Activated CD4-positive, alpha-beta T cell treated with anti-CD3 and anti-CD28 coated beads, Interleukin-2, amount 10 ng/mL, durations not matched to agents 24 days and 14 days (primary cell): Measurements from ENCODE around the gene NLRX1. TPM values are rescaled to one million over a fixed set of nuclear protein-coding genes. Genes with fewer than 3 reads are reported as not detected.
"Not testable (repeated sequence)": the region's sequence is repeated elsewhere in the genome, so short reads cannot be mapped to it uniquely, and the experiment has no call there.

Source experiments
- DNase-seq: peaks from one replicate; pipeline ENCODE4 v3.0.0; 2022
- H3K27ac Mint-ChIP-seq: one replicate; pipeline ENCODE4 v1.8.0; 2022; ENCODE audit warnings: mild to moderate bottlenecking, mixed read lengths
- H3K27me3 Mint-ChIP-seq: one replicate; pipeline ENCODE4 v1.8.0; 2022; ENCODE audit warnings: mixed read lengths
- H3K36me3 Mint-ChIP-seq: one replicate; pipeline ENCODE4 v1.8.0; 2022; ENCODE audit warnings: low read depth, mild to moderate bottlenecking, mixed read lengths
- H3K4me1 Mint-ChIP-seq: one replicate; pipeline ENCODE4 v1.8.0; 2021; ENCODE audit warnings: mixed read lengths
- H3K4me3 Mint-ChIP-seq: one replicate; pipeline ENCODE4 v1.8.0; 2022; ENCODE audit warnings: mild to moderate bottlenecking, moderate library complexity, mixed read lengths
- H3K9me3 Mint-ChIP-seq: one replicate; pipeline ENCODE4 v1.8.0; 2021; ENCODE audit warnings: mixed read lengths
- intact Hi-C: fragments of 100-400 bp; cut with micrococcal nuclease; formaldehyde crosslinking; loops from one replicate; pipeline ENCODE4 v1.15.1; 2023
- total RNA-seq: library from RNA; stranded (reverse); gene quantifications from 2 replicates; pipeline ENCODE4 v1.2.3, GENCODE V29; 2022

The NLRX1 gene
- total RNA-seq, 1 donor from 2014 or later, result 25.0 TPM

DNA sequence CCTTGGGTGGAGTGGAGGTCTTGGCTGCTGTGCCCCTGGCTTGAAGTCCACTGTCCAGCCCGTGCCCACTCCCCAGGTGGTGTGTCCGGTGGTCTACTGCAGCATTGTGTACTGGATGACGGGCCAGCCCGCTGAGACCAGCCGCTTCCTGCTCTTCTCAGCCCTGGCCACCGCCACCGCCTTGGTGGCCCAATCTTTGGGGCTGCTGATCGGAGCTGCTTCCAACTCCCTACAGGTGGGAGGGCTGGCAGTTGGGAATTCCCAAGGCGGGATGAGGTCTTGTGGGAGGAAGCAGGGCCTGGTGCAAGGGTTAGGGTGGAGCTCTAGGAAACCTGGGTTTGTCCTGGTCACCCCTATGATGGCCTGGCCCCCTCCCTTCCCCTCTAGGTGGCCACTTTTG is 8.4 kb upstream of the NLRX1 start:
- Mint-ChIP-seq H3K4me3 (no peak overlapping the region), H3K4me1 (peaks cover 3% of the 10 kb centered on the region), H3K9me3 (no peaks in the 10 kb centered on the region), H3K27me3 (peaks cover 7% of the 10 kb centered on the region), H3K27ac (no peak overlapping the region), H3K36me3 (no peaks in the 10 kb centered on the region)
- no peak for DNase-seq
- intact Hi-C loops, result no loop called here

DNA sequence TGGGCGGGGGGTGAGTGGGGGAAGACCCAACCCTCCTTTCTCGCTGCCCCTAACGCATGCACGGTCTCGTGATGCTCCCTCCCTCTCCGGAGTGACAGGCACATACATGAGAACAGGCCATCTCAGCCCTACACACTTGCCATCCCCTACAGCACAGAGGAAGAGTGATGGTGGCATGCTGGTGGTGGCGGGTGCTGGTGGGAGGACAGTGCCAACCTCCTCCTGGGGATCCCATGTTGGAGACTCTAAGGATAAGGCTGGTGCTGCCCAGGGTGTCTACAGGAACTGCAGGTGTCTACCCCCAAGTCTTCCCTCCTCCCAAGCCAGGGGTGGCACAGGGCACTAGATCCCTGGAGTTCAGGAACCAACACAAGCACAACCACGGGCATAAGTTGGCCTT is 6.7 kb upstream of the NLRX1 start:
- H3K9me3 Mint-ChIP-seq, result no peaks in the 10 kb centered on the region
- no peaks in the 10 kb centered on the region for H3K4me1 Mint-ChIP-seq
- DNase-seq, result no peak
- no peaks in the 10 kb centered on the region for H3K36me3 Mint-ChIP-seq
- H3K4me3 Mint-ChIP-seq, result no peak overlapping the region
- no peak overlapping the region for H3K27ac Mint-ChIP-seq
- H3K27me3 Mint-ChIP-seq, result peaks cover 2% of the 10 kb centered on the region
- intact Hi-C loops, result no loop called here

DNA sequence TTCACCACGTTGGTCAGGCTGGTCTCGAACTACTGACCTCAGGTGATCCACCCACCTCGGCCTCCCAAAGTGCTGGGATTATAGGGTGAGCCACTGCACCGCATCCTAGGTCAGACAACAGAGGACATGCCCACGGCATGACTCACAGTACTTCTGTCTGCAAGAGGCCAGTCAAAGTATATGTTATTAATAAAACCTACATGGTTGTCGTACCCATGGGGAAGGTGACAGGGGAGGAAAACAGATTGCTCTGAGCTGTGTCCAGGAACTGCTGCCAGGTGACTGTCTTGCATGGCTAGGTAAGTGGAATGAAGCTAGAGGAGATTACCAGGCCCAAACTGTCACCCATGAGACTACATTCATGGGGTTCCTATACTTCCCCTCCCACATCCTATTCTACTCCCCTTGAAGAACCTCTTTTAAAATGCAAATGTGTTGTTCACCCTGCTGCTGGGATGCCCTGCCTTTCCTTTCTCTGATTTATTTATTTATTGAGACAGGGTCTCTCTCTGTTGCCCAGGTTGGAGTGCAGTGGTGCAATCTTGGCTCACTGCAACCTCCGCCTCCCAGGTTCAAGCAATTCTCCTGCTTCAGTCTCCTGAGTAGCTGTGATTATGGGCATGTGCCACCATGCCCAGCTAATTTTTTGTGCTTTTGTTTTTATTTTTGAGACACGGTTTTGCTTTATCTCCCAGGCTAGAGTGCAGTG is 2.0 kb upstream of the NLRX1 start:
- no peaks in the 10 kb centered on the region for H3K9me3 Mint-ChIP-seq
- H3K36me3 Mint-ChIP-seq, result no peaks in the 10 kb centered on the region
- H3K27me3 Mint-ChIP-seq, result no peaks in the 10 kb centered on the region
- intact Hi-C loops, result no loop called here
- no peak overlapping the region for H3K4me3 Mint-ChIP-seq
- H3K27ac Mint-ChIP-seq, result no peak overlapping the region
- peaks cover 9% of the 10 kb centered on the region for H3K4me1 Mint-ChIP-seq
- no peak for DNase-seq

DNA sequence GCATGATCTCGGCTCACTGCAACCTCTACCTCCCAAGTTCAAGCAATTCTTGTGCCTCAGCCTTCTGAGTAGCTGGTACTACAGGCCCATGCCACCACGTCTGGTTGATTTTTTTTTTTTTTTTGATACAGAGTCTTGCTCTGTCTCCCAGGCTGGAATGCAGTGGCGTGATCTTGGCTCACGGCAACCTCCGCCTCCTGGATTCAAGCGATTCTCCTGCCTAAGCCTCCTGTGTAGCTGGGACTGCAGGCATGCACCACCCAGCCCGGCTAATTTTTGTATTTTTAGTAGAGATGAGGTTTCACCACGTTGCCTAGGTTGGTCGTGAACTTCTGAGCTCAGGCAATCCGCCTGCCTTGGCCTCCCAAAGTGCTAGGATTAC is 1.5 kb upstream of the NLRX1 start:
- H3K36me3 Mint-ChIP-seq, H3K9me3 Mint-ChIP-seq, intact Hi-C loops, DNase-seq, H3K27ac Mint-ChIP-seq, H3K27me3 Mint-ChIP-seq, H3K4me3 Mint-ChIP-seq: not testable (repeated sequence)
- H3K4me1 Mint-ChIP-seq, result peaks cover 11% of the 10 kb centered on the region

DNA sequence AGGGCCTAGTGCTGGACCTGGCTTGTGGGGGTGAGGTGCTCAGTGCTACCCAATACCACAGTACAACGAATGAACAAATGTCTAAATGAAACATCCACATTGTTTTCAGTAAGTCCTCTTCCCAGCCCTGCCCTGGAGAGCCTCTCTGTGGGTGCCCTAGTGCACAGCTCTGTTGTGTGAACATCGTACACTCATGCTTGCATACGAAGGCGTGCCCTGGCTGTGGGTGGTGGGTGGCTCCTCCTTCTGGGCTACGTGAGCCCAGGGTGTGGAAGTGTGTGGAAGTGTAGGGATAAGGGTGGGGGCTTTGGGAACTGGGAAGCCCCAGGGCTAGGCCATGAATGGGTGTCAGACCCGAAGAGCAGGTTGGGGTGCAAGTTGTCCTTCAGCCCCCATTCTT is 592 bp upstream of the NLRX1 start:
- Mint-ChIP-seq H3K36me3 (peaks cover 2% of the 10 kb centered on the region), H3K27me3 (no peaks in the 10 kb centered on the region), H3K4me3 (peak overlapping the region; percentile 94), H3K27ac (peak overlapping the region; percentile 84), H3K9me3 (no peaks in the 10 kb centered on the region), H3K4me1 (peaks cover 16% of the 10 kb centered on the region)
- intact Hi-C loops, result loop anchor here (1.0 to 2.0 kb wide), 5 partner anchors 21 to 155 kb away; partner anchors contain the start of gene HINFP
- DNase-seq, result no peak

DNA sequence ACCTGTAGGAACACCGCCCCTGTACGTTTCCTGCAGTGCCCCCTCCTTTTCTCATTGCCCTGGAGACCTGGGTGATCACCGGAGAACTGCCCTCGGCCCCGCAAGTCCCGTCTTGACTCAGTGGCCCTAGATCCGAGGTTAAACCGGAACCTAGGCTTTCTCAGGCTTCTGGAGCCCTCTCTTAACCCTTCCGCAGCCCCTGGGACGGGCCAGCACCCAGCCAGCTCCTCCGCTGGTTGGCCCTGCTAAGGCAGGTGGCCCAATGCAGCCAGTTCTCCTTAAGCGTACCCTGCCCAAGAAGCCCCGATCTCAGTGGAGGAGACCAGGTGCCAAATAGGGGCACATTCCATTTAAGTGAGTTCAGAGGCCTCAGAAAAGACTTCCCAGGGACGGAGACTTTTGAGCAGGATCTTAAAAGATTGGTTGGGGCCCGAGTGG is 776 bp downstream of the NLRX1 start:
- Mint-ChIP-seq H3K27ac (peak overlapping the region; percentile 94), H3K4me3 (peak overlapping the region; percentile 94), H3K36me3 (peaks cover 8% of the 10 kb centered on the region), H3K27me3 (no peaks in the 10 kb centered on the region), H3K4me1 (peaks cover 16% of the 10 kb centered on the region), H3K9me3 (no peaks in the 10 kb centered on the region)
- intact Hi-C loops, result loop anchor here (2.0 kb wide), 4 partner anchors 22 to 154 kb away; partner anchors contain the start of gene HINFP
- peak; percentile 79 for DNase-seq

- peak; percentile 65 for DNase-seq
- intact Hi-C loops, result no loop called here
- H3K4me1 Mint-ChIP-seq, result peaks cover 22% of the 10 kb centered on the region
- H3K36me3 Mint-ChIP-seq, result peaks cover 20% of the 10 kb centered on the region
- H3K9me3 Mint-ChIP-seq, result no peaks in the 10 kb centered on the region
- H3K27me3 Mint-ChIP-seq, result no peaks in the 10 kb centered on the region
- H3K4me3 Mint-ChIP-seq, result no peak overlapping the region
- peak overlapping the region; percentile 8 for H3K27ac Mint-ChIP-seq
Measured at GRCh38 chr11:119172513-119172912, 4.0 kb downstream of the NLRX1 start.

DNA sequence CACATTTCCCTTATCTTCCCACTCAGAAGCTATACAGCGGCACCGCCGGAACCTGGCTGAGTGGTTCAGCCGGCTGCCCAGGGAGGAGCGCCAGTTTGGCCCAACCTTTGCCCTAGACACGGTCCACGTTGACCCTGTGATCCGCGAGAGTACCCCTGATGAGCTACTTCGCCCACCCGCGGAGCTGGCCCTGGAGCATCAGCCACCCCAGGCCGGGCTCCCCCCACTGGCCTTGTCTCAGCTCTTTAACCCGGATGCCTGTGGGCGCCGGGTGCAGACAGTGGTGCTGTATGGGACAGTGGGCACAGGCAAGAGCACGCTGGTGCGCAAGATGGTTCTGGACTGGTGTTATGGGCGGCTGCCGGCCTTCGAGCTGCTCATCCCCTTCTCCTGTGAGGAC is 4.9 kb downstream of the NLRX1 start:
- Mint-ChIP-seq H3K36me3 (peaks cover 23% of the 10 kb centered on the region), H3K4me1 (peaks cover 21% of the 10 kb centered on the region), H3K4me3 (no peak overlapping the region), H3K27ac (no peak overlapping the region), H3K27me3 (no peaks in the 10 kb centered on the region), H3K9me3 (no peaks in the 10 kb centered on the region)
- intact Hi-C loops, result no loop called here
- no peak for DNase-seq

DNA sequence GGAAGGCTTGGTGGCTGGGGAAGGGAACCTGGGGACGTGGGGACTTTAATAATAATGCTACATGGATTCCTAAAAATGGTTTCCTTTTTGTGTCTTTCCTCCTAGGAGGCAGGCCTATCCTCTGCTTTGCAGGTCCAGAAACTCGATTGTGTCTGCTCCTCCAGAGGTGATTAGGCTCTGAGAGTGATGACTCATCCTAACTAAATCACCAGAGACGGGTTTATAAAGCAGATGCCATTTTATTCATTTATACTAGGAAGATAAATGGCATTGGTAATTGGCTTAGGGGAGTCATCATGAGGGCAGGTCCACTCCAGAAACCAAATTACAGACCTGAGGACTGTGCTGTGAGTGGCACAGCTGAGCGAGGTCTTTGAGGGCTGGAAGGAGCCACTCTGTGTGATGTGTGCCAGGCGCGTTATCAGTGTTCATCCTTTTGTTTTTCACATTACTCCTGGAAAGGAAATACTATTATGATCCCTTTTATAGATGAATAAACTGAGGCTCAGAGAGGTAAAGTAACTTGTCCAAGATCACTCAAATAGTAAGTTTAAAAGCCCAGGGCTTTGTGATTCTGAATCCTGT is 7.1 kb downstream of the NLRX1 start:
- no peak for DNase-seq
- Mint-ChIP-seq H3K27ac (peak overlapping the region; percentile 63), H3K4me1 (peaks cover 17% of the 10 kb centered on the region), H3K36me3 (peaks cover 30% of the 10 kb centered on the region), H3K27me3 (no peaks in the 10 kb centered on the region), H3K9me3 (no peaks in the 10 kb centered on the region), H3K4me3 (no peak overlapping the region)
- intact Hi-C loops, result no loop called here

DNA sequence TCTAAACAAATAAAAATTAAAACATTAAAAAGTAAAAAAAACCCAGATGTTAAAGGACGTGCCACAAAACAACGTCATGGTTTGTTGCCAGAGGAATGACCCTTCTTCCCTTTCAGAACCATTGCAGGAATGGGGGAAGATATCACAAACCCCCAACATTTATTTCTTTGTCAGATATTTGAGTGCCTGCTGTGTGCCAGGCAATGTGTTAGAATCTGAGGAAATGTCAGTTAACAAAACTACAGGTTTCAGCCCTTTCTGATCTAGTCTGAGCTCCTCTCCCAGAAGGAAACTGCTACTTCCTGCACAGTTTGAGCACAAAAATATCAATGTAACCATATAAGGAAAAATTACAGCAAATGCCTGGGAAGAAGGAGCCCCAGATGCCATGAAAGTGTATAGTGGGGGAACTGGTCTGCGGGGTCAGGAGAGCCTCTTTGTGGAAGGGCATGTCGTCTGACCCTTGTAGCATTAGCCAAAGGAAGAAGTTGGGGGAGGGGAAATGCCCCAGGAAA is 9.7 kb downstream of the NLRX1 start:
- no peak for DNase-seq
- Mint-ChIP-seq H3K36me3 (peaks cover 35% of the 10 kb centered on the region), H3K27ac (peak overlapping the region; percentile 77), H3K4me3 (peak overlapping the region; percentile 24), H3K9me3 (no peaks in the 10 kb centered on the region), H3K4me1 (peaks cover 10% of the 10 kb centered on the region), H3K27me3 (no peaks in the 10 kb centered on the region)
- intact Hi-C loops, result no loop called here

DNA sequence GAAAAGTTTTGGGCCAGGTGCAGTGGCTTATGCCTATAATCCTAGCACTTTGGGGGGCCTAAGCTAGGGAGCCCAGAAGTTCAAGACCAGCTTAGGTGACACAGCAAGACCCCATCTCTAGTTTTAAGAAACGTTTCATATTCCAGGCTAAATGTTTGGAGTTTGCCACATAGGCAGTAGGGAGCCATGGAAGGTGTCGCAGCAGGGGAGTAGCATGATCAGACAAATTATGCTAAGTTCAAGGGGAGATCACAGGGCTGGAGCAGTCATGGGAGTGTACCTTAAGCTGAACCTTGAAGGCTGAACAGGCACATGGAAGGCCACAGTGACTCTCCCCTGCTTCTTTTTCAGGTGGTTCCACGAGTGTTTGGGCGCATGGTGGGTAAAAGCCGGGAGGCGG is 10.8 kb downstream of the NLRX1 start:
- no peak for DNase-seq
- H3K4me1 Mint-ChIP-seq, result peaks cover 10% of the 10 kb centered on the region
- intact Hi-C loops, result no loop called here
- H3K27me3 Mint-ChIP-seq, result no peaks in the 10 kb centered on the region
- no peak overlapping the region for H3K27ac Mint-ChIP-seq
- H3K4me3 Mint-ChIP-seq, result no peak overlapping the region
- H3K9me3 Mint-ChIP-seq, result no peaks in the 10 kb centered on the region
- H3K36me3 Mint-ChIP-seq, result peaks cover 33% of the 10 kb centered on the region

- Mint-ChIP-seq H3K27ac (no peak overlapping the region), H3K27me3 (no peaks in the 10 kb centered on the region)
- no peak for DNase-seq
Measured at GRCh38 chr11:119179983-119180382, 11.5 kb downstream of the NLRX1 start.

DNA sequence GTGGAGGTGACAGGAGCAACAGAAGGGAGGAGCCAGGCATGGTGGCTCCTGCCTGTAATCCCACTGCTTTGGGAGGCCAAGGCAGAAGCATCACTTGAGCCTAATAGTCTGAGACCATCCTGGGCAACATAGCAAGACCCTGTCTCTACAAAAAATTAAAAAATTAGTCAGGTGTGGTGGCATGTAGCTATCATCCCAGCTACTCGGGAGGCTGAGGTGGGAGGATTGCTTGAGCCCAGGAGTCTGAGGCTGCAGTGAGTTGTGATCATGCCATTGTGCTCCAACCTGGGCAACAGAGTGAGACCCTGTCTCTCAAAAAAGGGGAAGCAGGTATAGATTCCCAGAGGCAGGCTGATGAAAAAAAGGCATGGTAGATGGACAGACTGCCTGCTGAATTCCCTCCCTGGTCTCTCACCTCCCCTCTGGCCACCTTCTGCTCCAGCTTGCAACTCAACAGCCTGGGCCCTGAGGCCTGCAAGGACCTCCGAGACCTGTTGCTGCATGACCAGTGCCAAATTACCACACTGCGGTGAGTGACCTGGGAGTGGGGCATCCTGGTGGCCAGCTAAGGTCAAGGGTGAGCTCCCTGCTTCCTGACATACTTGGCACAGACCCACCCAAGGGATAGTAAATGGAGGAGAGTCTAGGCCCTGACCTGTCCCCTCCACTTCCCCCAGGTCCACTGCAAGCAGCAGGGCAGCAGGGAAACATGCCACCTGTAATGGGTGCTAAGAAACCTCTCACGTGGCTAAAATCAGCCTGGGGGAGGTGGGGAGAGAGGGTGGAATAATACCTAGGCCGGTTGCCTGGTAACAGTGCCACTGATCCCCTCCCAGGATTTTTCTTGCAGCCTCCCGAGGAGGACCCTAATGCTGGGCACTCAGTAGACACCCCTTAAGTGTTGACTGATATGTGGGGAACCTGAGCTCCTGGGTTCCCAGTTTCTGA is 12.5 kb downstream of the NLRX1 start:
- Mint-ChIP-seq H3K36me3 (peaks cover 22% of the 10 kb centered on the region), H3K4me1 (peaks cover 4% of the 10 kb centered on the region), H3K27me3 (no peaks in the 10 kb centered on the region), H3K27ac (no peak overlapping the region), H3K9me3 (no peaks in the 10 kb centered on the region), H3K4me3 (no peak overlapping the region)
- no peak for DNase-seq
- intact Hi-C loops, result no loop called here

More at GRCh38 chr11:119179983-119180382, 11.5 kb downstream of the NLRX1 start:
- intact Hi-C loops, result no loop called here
- Mint-ChIP-seq H3K36me3 (peaks cover 30% of the 10 kb centered on the region), H3K4me1 (peaks cover 10% of the 10 kb centered on the region), H3K4me3 (no peak overlapping the region), H3K9me3 (no peaks in the 10 kb centered on the region)
